ENCODE measurements around the gene REXO1.

DNA sequence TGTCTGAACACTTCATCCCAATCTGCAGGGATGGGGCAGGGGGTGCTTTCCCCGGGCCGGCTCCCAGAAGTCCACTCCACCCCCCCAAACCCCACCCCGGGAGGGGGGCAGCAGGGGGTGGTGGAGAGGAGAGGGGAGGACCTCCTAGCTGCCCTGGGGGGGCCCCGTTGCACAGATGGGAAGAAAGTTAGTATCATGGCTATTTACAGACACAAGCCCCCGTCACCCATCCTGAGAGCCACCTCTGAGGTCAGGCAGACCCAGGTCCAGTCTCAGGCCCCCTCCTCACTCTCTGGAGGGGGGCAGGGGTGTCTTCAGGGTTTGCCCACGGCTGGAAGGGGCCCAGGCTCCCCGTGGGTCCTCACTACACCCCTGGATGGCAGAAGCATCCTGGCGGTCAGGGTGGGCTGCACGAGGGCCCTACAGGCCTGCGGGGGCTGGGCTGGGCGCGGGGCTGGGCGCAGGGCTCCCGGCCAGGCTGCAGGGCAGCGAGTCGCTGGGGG is 5.8 kb upstream of the REXO1 start:
- TF ChIP-seq, protein P1, sequence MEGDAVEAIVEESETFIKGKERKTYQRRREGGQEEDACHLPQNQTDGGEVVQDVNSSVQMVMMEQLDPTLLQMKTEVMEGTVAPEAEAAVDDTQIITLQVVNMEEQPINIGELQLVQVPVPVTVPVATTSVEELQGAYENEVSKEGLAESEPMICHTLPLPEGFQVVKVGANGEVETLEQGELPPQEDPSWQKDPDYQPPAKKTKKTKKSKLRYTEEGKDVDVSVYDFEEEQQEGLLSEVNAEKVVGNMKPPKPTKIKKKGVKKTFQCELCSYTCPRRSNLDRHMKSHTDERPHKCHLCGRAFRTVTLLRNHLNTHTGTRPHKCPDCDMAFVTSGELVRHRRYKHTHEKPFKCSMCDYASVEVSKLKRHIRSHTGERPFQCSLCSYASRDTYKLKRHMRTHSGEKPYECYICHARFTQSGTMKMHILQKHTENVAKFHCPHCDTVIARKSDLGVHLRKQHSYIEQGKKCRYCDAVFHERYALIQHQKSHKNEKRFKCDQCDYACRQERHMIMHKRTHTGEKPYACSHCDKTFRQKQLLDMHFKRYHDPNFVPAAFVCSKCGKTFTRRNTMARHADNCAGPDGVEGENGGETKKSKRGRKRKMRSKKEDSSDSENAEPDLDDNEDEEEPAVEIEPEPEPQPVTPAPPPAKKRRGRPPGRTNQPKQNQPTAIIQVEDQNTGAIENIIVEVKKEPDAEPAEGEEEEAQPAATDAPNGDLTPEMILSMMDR (IDR thresholded peaks at IDR 0.05): no peak
- TF ChIP-seq SMAD4 (CRISPR knock-in tag; IDR thresholded peaks at IDR 0.05): no peak
- TF ChIP-seq TP53 (CRISPR knock-in tag; IDR thresholded peaks at IDR 0.05): no peak
- no peak for TF ChIP-seq SP1 (CRISPR knock-in tag; conservative IDR thresholded peaks at IDR 0.05)
- TF ChIP-seq CREB1 (CRISPR knock-in tag; IDR thresholded peaks at IDR 0.05): no peak
- no peak for TF ChIP-seq TEAD4 (CRISPR knock-in tag; IDR thresholded peaks at IDR 0.05)
- TF ChIP-seq, protein P2, sequence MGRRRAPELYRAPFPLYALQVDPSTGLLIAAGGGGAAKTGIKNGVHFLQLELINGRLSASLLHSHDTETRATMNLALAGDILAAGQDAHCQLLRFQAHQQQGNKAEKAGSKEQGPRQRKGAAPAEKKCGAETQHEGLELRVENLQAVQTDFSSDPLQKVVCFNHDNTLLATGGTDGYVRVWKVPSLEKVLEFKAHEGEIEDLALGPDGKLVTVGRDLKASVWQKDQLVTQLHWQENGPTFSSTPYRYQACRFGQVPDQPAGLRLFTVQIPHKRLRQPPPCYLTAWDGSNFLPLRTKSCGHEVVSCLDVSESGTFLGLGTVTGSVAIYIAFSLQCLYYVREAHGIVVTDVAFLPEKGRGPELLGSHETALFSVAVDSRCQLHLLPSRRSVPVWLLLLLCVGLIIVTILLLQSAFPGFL (CRISPR knock-in tag; IDR thresholded peaks at IDR 0.05; ENCODE audit: borderline replicate concordance): no peak

Measured in WTC11 (cell line).